SK-N-SH (cell line): ENCODE data around the gene SVBP. TPM values are rescaled to one million over a fixed set of nuclear protein-coding genes. Genes with fewer than 3 reads are reported as not detected.

ENCODE experiments used
- CTCF ChIA-PET: fragments of 300-600, 350-600 bp; formaldehyde crosslinking; extraction: SDS; loops from one replicate; lab custom pipeline; 2021; lab: Yijun Ruan, JAX
- POLR2A ChIA-PET: fragments of 350-600 bp; sonication (Branson Sonifier 250); formaldehyde crosslinking; extraction: SDS; loops from one replicate; lab custom pipeline; 2020; ENCODE audit warnings: antibody characterized with exemption, inconsistent platforms; lab: Yijun Ruan, JAX
- DNase-seq: peaks from one replicate; pipeline ENCODE4 v3.0.0; 2012
- H2AFZ ChIP-seq: fragments of 200-600 bp; sonication (generic); 2 replicates; pipeline ENCODE4 v1.8.1; 2016; ENCODE audit warnings: antibody characterized with exemption, mild to moderate bottlenecking, low read depth
- H3F3A ChIP-seq: fragments of 200-600 bp; sonication (generic); replicated peaks from 2 replicates; pipeline ENCODE3; 2016; ENCODE audit warnings: antibody characterized with exemption, mild to moderate bottlenecking; ENCODE audit not compliant: insufficient read depth
- H3K27ac ChIP-seq, 2 experiments: fragments of 200-500 bp in 1 of 2; fragments of 200-600 bp in 1 of 2; sonication (Bioruptor generic) in 1 of 2; sonication (generic), shearing (Covaris generic) in 1 of 2; 2 replicates each; pipeline versions ENCODE4 v1.5.1 to v1.6.1; 2014 to 2016; ENCODE audit warnings: low read depth in 2 of 2, inconsistent platforms in 1 of 2, low read length in 1 of 2, mild to moderate bottlenecking in 1 of 2, mixed read lengths in 1 of 2
- H3K27me3 ChIP-seq: fragments of 200-600 bp; sonication (generic), shearing (Covaris generic); 2 replicates; pipeline ENCODE4 v1.6.1; 2016; ENCODE audit warnings: mixed run types; ENCODE audit not compliant: insufficient read depth
- H3K36me3 ChIP-seq, 2 experiments: fragments of 200-500 bp in 1 of 2; fragments of 200-600 bp in 1 of 2; sonication (Bioruptor generic) in 1 of 2; sonication (generic) in 1 of 2; replicated peaks in 1 of 2; 2 replicates each; pipeline versions ENCODE3 to v1.5.1; 2014 to 2016; ENCODE audit warnings: low read length in 1 of 2, mild to moderate bottlenecking in 1 of 2; ENCODE audit not compliant: insufficient read depth in 2 of 2, control insufficient read depth in 1 of 2
- H3K4me1 ChIP-seq, 2 experiments: fragments of 200-500 bp in 1 of 2; fragments of 200-600 bp in 1 of 2; sonication (Bioruptor generic) in 1 of 2; sonication (generic), shearing (Covaris generic) in 1 of 2; 2 replicates each; pipeline versions ENCODE4 v1.5.1 to v1.6.1; 2014 to 2016; ENCODE audit warnings: low read depth in 1 of 2, low read length in 1 of 2, mixed run types in 1 of 2; ENCODE audit not compliant: insufficient read depth in 2 of 2, control insufficient read depth in 1 of 2
- H3K4me2 ChIP-seq: fragments of 200-600 bp; sonication (generic), shearing (Covaris generic); 2 replicates; pipeline ENCODE4 v1.6.1; 2017; ENCODE audit warnings: mixed run types
- H3K4me3 ChIP-seq, 2 experiments: fragments of 200-500 bp in 1 of 2; fragments of 200-600 bp in 1 of 2; sonication (Bioruptor generic) in 1 of 2; sonication (generic), shearing (Covaris generic) in 1 of 2; 2 replicates each; pipeline versions ENCODE4 v1.5.1 to v1.8.1; 2014 to 2016; ENCODE audit warnings: low read depth in 2 of 2, inconsistent platforms in 1 of 2, low read length in 1 of 2, mild to moderate bottlenecking in 1 of 2, mixed read lengths in 1 of 2, moderate library complexity in 1 of 2
- H3K79me2 ChIP-seq: fragments of 200-600 bp; sonication (generic); 2 replicates; pipeline ENCODE4 v1.8.1; 2017; ENCODE audit warnings: mild to moderate bottlenecking; ENCODE audit not compliant: insufficient read depth
- H3K9ac ChIP-seq: fragments of 200-600 bp; sonication (generic); 2 replicates; pipeline ENCODE4 v1.6.1; 2017; ENCODE audit warnings: mixed run types
- H3K9me2 ChIP-seq: fragments of 200-600 bp; sonication (generic); 2 replicates; pipeline ENCODE4 v1.6.1; 2017; ENCODE audit warnings: mixed run types
- H3K9me3 ChIP-seq: fragments of 200-600 bp; sonication (generic); 2 replicates; pipeline ENCODE4 v1.6.1; 2017; ENCODE audit warnings: mixed run types, mild to moderate bottlenecking, moderate library complexity
- H4K20me1 ChIP-seq: fragments of 200-600 bp; sonication (generic); 2 replicates; pipeline ENCODE4 v1.6.1; 2017; ENCODE audit warnings: mild to moderate bottlenecking, mixed run types; ENCODE audit not compliant: insufficient read depth
- CHD2 ChIP-seq: fragments of 150-350 bp; IDR thresholded peaks from 2 replicates; pipeline ENCODE4 v1.6.1; 2018; ENCODE audit warnings: low read length; ENCODE audit not compliant: partially characterized antibody
- CTCF ChIP-seq: fragments of 200-600 bp; sonication (generic); IDR thresholded peaks from 2 replicates; pipeline ENCODE4 v1.6.1; 2017; ENCODE audit warnings: antibody characterized with exemption, mild to moderate bottlenecking, moderate library complexity
- FOXJ3 ChIP-seq: sonication (generic); formaldehyde crosslinking; IDR thresholded peaks from 2 replicates; pipeline ENCODE4 v1.5.1; 2020; ENCODE audit warnings: mild to moderate bottlenecking, missing genetic modification reagents
- FOXM1 ChIP-seq: IDR thresholded peaks from 2 replicates; pipeline ENCODE4 v1.4.0; 2012; ENCODE audit warnings: low read depth, mild to moderate bottlenecking
- GABPA ChIP-seq: IDR thresholded peaks from 2 replicates; pipeline ENCODE4 v1.4.0; 2012; ENCODE audit warnings: low read depth, mild to moderate bottlenecking
- GATA2 ChIP-seq: sonication (generic); formaldehyde crosslinking; IDR thresholded peaks from 2 replicates; pipeline ENCODE4 v1.5.0; 2020; ENCODE audit warnings: mild to moderate bottlenecking, missing genetic modification reagents
- MEF2A ChIP-seq: IDR thresholded peaks from 2 replicates; pipeline ENCODE4 v1.4.0; 2012; ENCODE audit warnings: low read depth, borderline replicate concordance
- NFIC ChIP-seq: IDR thresholded peaks from 2 replicates; pipeline ENCODE4 v1.4.0; 2012; ENCODE audit warnings: borderline replicate concordance
- NRF1 ChIP-seq: IDR thresholded peaks from 2 replicates; pipeline ENCODE4 v1.6.1; 2012; ENCODE audit warnings: low read depth, mild to moderate bottlenecking, low read length
- POLR2AphosphoS5 ChIP-seq: IDR thresholded peaks from 2 replicates; pipeline ENCODE4 v1.6.1; 2012; ENCODE audit warnings: low read depth, low read length
- RCOR1 ChIP-seq: fragments of 150-350 bp; IDR thresholded peaks from 2 replicates; pipeline ENCODE4 v1.6.1; 2017; ENCODE audit warnings: antibody characterized with exemption, low read length
- RFX5 ChIP-seq: IDR thresholded peaks from 2 replicates; pipeline ENCODE4 v1.6.1; 2012; ENCODE audit warnings: mild to moderate bottlenecking, improper control_type of control experiment, low read length
- RXRA ChIP-seq: IDR thresholded peaks from 2 replicates; pipeline ENCODE4 v1.4.0; 2012; ENCODE audit warnings: low read depth, mild to moderate bottlenecking, borderline replicate concordance
- SMC3 ChIP-seq: IDR thresholded peaks from 2 replicates; pipeline ENCODE4 v1.6.1; 2012; ENCODE audit warnings: low read depth, low read length, improper control_type of control experiment
- TAF1 ChIP-seq: IDR thresholded peaks from 2 replicates; pipeline ENCODE4 v1.6.1; 2012; ENCODE audit warnings: low read depth, mild to moderate bottlenecking, low read length, moderate library complexity, borderline replicate concordance
- TEAD4 ChIP-seq: IDR thresholded peaks from 2 replicates; pipeline ENCODE4 v1.4.0; 2012; ENCODE audit warnings: mild to moderate bottlenecking, borderline replicate concordance; ENCODE audit not compliant: insufficient read depth
- YY1 ChIP-seq: IDR thresholded peaks from 2 replicates; pipeline ENCODE4 v1.4.0; 2012; ENCODE audit warnings: low read depth, mild to moderate bottlenecking
- WGBS: methylation state at CpG from one replicate; pipeline ENCODE4 v1.1.6; 2017; ENCODE audit warnings: low lambda C conversion rate; 5-methylcytosine and 5-hydroxymethylcytosine counted together
- polyA plus RNA-seq, 3 experiments: library from polyadenylated mRNA; depleted of rRNA; stranded (reverse); fragments of >200 nt; gene quantifications; 2 replicates each; pipeline ENCODE4 v1.2.3, GENCODE V29; 2012

Gene SVBP
- polyA plus RNA-seq, 1 of the 3 experiments (the other 2 are of a cell fraction), result 18.6 TPM

- Histone ChIP-seq H3K79me2 (no peaks in the 10 kb centered on the region), H3K4me3 (no peak overlapping the region), H3F3A (no peaks in the 10 kb centered on the region), H3K4me2 (no peak overlapping the region), H3K9me2 (no peaks in the 10 kb centered on the region), H2AFZ (no peak overlapping the region), H3K4me1 (peaks cover 0 to 6% of the 10 kb centered on the region in 2 experiments; a peak in 1 of 4 replicates), H3K27ac (no peak overlapping the region), H3K27me3 (no peaks in the 10 kb centered on the region), H3K9me3 (no peaks in the 10 kb centered on the region), H3K9ac (no peak overlapping the region), H4K20me1 (no peaks in the 10 kb centered on the region), H3K36me3 (peaks cover 0 to 4% of the 10 kb centered on the region in 2 experiments)
- TF ChIP-seq YY1 (no peak), GATA2 (CRISPR knock-in tag) (no peak), GABPA (no peak), NFIC (no peak), FOXM1 (no peak), FOXJ3 (CRISPR knock-in tag) (no peak), RXRA (no peak), RFX5 (no peak), NRF1 (no peak), CTCF (no peak), CHD2 (no peak), TEAD4 (no peak), RCOR1 (no peak), POLR2AphosphoS5 (no peak), TAF1 (no peak), MEF2A (no peak)
- CTCF ChIA-PET, result interaction anchor here (1.6 kb wide), 1 partner anchor 240 kb away, joined by 4 read pairs; no protein-coding TSS in a partner anchor
- DNase-seq, result no peak
- POLR2A ChIA-PET, result interaction anchor here (1.1 to 5.4 kb wide), 2 partner anchors 12 to 16 kb away, joined by 3 to 26 read pairs; partner anchors contain the start of genes SVBP and ZNF691
- 89% methylated on average over 4 of the region's 4 CpGs for WGBS
These were observed 16.8 kb upstream of the SVBP start for GRCh38 chr1:42833981-42834380.

- Histone ChIP-seq H2AFZ (no peak overlapping the region), H3K9ac (no peak overlapping the region), H3K9me3 (no peaks in the 10 kb centered on the region), H3F3A (no peaks in the 10 kb centered on the region), H3K79me2 (no peaks in the 10 kb centered on the region), H3K36me3 (peaks cover 0 to 4% of the 10 kb centered on the region in 2 experiments), H3K4me2 (no peak overlapping the region), H3K4me1 (peaks cover 0 to 6% of the 10 kb centered on the region in 2 experiments; a peak in 1 of 4 replicates), H3K4me3 (no peak overlapping the region), H4K20me1 (no peaks in the 10 kb centered on the region), H3K27ac (no peak overlapping the region), H3K9me2 (no peaks in the 10 kb centered on the region), H3K27me3 (no peaks in the 10 kb centered on the region)
- ChIA-PET POLR2A (no interaction called here), CTCF (no interaction called here)
- no peak for DNase-seq
- TF ChIP-seq SMC3, result no peak
- no peak for TF ChIP-seq YY1
- TF ChIP-seq CTCF, result no peak
- 81% methylated on average over 3 of the region's 3 CpGs for WGBS
These were observed 15.5 kb upstream of the SVBP start for GRCh38 chr1:42832641-42833240.
